HG02840 (cell line): ENCODE measurements around the gene GAS2L2.

Source experiments
- ATAC-seq: cut with Tn5 transposase; IDR thresholded peaks from one replicate; pipeline ENCODE4 v1.9.1; 2021; ENCODE audit warnings: mild to moderate bottlenecking, moderate library complexity, moderate number of reproducible peaks; ENCODE audit not compliant: unreplicated experiment, low FRiP score

The GAS2L2 gene

DNA sequence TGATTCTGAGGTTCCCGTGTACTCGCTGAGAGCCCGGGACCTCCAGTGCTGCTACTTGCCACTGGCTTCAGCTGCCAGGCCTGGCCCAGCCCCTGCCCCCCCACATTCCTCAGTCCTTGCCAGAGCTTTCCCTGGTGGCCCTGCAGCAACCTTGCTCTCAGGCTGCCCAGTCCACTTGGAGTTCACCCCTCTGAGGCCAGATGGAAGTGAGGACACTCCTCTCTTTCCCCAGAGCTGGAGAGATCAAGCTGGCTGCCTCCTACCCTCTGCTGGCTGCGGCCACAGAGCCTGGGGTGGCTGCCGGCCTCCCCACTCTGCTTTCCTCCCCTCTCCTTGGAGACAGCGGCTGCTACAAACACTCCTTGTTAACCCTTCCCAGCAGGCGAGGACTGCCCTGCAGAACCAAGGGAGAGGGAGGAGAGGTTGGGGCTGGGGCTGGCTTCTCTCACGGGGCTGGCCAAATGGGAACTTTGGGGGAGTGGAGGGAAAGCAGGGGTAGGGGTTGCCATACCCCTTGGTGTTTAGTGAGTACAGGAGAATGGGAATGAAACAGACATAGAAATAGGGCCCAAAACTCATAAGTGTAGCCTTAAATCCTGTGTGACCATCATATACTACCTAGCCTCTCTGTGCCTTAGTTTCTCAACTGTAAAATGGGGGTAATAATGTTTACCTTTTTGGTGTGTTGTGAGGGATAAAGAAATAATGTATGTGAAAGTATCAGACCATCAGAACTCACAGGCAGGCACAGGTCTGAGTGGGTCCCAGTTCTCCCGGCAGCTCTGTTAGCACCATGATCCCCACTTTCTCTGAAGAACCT is at the start of gene GAS2L2:
TSS of gene GAS2L2 (minus strand) at position 295 of the 820 bp plus-strand sequence. CDS start 389 bp downstream, outside the sequence.
- no peak for ATAC-seq

DNA sequence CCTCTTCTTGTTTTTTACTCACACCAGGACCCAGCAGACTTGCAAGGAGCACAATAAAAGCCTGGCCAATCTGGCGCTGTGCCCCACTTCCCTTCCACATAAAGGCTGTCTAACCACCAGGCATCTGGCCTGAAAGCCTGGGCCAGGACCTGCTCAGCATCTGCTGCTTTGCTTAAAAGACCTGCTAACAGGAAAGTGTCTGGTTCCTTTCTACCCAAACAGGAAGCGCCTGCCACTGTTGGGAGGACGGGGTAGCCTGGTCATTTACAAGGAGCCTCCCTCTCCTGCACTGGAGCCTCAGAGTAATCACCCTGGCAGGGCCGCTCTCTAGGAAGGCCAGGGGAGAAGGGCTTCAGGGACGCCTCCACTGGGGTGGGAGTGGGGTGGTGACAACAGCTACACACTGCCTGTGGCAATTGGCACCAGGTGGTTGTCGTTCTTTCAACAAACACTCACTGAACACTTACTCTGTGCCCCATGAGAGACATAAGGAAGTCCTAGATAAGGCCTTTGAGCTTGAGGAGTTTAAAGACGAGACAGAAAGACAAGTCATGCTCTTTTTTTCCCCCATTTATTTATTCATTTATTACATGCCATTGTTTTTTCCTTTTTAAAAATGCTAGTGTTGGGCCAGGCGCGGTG is 48.7 kb upstream of the GAS2L2 start:
- ATAC-seq = no peak

DNA sequence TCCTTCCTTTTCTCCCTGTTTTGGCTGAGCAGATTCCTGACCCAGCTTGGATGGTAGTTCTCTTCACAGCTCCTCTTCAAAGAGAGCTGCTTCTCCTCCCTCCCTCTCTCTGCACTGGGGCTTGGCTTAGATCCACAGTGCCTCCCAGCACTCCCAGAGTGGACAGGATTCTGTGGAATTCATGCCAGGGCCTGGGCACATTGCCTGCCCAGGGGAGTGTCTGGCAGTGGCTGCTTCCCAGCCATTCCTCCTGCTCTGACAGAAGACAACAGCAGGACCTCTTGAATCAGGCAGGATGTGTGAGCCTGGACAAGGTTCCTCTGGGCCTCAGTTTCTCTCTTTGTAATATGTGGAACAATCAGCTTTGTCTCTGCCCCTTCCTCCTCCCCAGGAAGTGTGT is 46.9 kb upstream of the GAS2L2 start:
- ATAC-seq = no peak

DNA sequence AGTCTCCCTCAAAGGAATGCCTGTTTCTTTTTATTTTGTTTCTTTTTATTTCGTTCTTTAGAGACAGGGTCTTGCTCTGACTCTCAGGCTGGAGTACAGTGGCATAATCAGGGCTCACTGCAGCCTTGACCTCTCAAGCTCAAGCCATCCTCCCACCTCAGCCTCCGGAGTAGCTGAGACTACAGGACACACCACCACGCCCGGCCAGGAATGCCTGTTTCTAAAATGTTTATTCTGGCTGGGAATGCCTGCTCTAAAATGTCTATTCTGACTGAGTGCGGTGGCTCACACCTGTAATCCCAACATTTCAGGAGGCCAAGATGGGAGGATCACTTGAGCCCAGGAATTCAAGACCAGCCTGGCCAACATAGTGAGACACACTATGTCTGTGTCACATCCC is 44.9 kb upstream of the GAS2L2 start:
- ATAC-seq = no peak

DNA sequence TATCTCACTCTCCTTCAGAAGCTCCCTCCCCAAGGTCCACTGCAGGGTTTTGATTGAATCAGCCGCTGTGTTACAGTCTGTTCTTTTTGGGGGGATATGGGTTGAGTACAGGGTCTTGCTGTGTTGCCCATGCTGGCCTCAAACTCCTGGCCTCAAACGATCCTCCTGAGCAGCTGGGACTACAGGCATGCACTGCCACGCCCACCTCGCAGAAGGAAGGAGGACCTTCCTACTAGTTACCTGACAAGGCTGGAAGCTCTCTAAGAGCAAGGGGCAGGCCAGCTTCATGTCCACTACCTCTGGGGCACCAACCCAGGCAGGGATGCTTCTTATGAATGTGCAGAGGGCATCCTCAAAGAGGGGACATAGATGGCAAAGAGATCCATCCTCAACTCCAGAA is 44.3 kb upstream of the GAS2L2 start:
- no peak for ATAC-seq

DNA sequence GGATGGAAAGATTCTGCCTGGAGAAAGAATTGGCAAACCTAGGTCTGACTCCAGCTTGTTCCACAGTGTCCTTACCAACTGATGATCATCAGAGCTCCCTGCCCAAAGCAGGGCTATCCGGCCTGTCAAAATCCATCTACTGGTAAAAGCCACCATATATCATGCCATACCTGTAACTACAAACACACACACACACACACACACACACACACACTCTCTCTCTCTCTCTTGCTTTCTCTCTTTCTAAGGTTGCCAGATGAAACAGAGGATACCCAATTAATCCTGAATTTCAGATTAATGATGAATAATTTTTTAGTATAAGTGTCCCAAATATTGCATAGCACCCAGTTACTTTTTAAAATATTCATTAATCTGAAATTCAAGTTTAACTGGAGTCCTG is 43.9 kb upstream of the GAS2L2 start:
- no peak for ATAC-seq

DNA sequence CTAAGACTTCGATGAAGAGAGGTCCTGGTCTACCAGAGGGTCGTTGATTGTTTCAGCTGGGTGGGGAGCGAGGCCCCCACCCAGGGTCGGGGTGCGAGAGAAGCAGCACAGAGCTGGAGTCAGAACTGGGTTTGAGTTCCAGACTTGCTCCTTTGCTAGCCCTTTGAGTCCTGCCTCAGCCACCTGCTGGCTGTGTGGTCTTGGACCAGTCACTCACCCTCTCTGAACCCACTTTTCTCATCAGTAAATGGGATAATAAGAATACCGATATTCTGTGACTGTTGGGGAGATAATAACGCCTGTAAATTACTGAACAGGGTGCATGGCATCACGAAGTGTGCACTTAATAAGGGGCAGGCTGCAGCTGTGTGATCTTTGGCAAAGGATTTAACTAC is 42.8 kb upstream of the GAS2L2 start:
- no peak for ATAC-seq

DNA sequence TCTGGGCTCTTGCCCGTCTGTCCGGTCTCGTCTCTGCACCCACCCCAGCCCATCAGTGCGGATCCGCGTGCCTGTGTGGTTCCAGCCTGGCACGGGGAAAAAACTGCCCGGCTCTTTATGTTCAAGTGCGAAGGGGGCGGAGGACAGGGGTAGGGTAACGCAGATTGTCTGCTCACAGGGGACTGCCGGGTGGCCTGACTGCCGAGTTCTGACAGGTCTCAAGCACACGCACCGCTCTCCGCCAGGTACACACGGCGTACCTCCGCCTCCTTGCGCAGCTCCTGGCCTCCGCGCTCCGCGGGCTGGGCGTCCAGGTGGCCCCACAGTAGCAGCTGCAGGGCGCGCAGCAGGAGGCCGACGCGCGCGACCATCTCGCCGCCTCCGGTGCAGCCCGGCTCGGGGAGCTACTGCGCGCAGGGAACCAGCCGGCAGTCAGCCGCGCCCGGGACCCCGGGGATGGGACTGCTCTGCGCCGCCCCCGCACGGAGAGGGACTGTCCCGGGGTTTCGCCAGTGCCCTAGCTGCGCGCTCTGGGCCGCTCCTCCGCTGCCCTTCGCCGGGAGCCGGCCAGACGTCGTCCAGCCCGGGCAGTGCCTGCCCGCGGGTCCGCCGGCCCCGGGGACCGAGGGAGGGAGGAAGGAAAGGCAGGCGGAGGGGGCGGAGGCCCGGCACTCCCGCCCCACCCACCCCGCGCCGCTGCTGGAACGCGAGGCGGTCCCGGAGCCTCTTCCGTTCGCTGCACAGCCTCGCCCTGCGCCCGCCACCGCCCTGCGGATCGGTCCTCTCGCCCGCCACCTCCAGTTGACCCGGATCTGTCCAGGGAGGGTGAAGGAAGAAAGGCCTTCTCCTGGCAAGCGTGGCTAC is 42.2 kb upstream of the GAS2L2 start, which contains the start of gene MMP28:
TSS of gene MMP28 (minus strand) at position 635 of the 864 bp plus-strand sequence. CDS start at position 371, 264 bp downstream.
- no peak for ATAC-seq

DNA sequence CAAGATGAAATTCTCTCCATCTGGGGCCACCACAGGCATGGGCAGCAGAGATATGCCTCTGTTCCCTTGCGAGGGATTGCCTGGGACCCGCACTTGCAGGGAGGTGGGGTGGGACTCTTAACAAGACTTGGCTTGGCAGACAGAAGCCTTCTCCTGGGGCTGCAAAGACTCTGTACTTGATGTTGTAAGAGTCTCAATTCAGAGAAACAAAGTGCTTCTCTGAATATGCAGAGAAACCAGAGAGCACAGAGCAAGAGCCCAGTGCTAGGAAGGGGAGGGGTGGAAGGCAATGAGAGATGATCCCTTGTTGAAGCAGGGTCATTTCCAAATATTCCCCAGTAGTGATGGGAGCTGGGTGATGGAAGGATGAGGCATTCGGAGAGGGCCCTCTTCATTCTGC is 40.2 kb upstream of the GAS2L2 start:
- no peak for ATAC-seq

DNA sequence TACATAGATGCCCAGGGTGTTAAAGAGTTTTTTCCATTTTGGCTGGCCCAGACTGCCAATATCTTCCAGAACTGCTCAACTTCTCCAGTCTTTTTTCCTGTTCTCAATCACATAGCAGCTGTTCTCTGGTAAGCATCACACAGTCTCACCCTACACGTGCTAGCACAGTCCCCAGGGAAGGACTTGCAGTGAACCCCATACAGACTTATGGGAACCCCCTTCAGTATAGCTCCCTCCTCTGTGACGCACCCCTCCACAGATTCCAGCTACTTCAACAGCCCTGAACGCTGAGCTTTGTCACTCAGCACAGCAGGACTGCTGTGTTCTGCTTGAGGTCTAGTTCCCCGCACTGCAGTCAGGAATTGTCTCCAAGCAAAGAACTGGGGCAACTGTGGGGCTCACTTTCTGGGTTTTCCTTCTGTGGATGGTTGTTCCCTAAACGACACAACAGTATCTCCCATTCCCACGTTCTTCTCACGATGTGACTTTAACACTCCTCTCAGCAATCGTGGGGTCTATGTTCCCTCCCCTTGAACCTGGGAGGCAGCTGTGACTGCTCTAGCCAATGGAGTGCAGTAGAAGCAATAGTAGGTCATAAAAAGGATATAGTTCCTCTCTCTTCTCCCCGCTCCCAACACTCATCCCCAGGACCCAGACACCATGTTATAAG is 38.8 kb upstream of the GAS2L2 start:
- ATAC-seq = no peak

DNA sequence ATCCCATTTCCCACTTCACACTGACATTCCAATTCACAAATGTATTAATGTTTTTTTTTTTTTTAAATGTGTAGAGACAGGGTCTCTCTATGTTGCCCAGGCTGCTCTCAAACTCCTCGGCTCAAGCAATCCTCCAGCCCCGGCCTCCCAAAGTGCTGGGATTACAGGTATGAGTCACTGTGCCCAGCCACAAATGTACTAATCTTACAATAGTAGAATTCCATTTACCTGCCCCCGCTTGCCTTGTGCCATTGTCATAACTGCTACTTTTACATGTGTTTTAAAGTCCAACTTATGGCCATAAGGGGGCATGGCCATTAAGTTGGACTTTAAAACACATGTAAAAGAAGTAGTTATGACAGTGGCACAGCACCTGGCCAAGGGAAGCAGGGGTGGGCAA is 37.8 kb upstream of the GAS2L2 start:
- ATAC-seq = no peak

DNA sequence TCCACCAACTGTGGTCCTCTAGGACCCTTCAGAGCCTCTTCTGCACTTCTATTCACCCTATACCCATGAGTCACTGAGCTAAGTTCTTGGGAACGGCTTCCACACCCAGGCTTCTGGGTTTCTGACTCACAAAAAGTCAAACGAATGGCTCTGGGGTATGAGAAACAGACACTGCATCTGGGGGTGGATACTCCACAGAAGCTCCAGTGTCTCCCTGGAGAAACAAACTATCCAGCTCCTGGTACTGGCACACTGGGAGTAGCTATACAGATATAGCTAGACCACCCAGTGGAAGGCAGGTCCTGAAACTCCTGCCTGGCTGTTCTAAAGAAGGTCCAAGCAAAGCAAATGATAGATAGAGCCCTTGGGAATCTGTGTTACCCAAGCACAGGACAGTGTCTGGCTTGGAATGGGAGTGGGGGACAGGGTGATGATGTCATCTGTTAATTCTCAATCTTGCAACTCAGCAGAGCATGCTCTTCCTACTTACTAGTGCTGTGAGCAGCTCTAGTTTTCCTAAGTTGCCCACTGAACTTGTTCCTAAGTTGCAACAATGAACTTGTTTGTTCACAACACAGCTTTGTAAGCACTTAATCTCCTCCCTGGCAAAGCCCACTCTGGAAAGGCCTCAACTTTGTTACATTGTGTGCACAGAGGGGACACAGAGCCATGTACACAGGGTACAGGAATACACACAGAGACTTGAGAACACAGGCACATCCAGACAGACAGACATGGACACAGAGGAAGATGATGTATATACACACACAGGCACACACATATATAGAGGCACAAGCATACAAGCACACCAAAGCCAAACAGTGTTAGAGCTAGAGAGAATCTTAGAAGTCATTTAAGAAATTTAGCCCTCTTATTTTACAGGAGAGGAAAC is 35.7 kb upstream of the GAS2L2 start:
- no peak for ATAC-seq

DNA sequence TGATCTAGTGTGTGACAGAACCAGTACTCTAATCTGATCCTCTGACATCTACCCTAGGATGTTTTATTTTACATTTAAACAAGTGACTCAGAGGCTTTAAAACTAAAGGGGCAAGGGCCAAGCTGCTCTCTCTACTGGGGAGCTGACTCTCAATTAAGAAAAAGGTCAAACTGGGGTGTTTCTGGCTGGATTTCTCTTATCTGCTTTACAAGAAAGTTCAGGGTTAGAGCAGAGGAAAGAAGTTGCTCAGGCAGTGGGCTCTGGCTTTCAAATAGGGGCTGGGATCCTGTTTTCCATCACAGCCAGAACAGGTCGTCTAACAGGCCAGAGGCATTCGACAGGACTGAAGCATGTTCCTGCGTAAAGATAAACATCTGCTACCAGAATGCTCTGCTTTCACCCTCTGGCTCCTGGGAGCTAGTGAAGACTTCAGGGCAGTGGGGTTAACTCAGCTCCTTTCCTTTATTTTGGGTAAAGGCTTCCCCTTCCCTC is 33.9 kb upstream of the GAS2L2 start:
- ATAC-seq = no peak

DNA sequence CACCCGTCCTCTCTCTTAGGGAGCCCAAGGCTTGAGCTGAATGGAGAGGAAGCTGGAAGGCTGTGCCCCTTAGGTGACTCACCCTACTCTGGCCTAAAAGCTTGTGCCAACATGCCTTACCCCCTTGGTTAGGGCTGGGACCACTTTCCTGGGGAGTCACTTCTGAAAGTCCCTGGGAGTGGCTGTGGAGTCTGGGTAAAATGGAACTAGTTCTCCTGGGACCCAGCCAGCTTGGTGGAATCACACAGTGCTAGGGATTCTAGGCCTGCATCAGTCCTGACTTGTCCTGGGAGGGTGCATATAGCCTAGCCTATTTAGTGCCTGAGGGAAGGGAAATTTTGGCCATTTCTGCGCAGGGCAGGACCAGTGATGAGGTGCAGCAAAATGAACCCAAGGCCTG is 31.9 kb upstream of the GAS2L2 start:
- no peak for ATAC-seq

DNA sequence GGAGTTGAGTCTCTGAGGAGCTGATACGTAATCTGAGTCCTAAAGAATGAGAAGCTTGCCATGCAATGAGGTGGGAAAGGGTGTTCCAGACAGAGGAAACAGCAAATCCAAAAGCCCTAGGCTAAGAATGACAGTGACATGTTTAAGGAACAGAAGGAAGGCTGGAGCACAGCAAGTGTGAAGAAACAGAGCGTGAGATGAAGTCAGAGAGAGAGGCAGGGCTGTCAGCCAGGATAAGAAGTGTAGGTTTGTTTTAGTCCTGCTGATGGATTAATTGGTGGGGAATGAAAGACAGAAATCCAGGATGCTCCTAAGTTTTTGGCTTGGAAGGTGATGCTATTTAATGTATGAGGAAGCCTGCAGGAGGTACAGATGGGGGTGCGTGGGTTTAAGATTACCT is 27.9 kb upstream of the GAS2L2 start:
- ATAC-seq = no peak

DNA sequence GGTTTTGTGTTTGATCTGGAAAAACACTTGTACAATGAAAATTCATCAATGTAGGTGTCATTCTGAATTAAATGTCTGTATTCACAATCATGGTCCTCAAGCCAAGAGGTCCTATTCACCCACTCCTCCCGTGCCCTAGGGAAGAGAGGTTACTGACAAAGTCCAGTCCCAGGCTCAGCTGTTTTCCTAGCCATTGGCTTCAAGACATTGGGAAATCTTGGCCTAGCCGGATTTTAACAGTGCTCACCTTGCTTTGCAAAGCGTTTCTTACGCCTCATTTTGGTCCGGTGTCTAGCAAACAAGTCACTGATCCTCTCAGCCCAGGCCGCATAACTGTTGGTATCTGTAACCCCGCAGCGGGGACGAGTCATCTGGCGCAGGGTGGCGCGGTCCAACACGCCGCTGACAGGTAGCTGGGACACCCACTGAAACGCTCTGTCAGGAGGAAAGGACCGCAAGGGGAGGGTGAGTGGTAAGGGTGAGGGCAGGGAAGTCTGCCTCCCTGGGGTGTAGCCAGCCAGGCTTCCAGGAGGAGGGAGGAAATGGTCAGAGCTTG is 25.7 kb upstream of the GAS2L2 start:
- ATAC-seq = no peak

DNA sequence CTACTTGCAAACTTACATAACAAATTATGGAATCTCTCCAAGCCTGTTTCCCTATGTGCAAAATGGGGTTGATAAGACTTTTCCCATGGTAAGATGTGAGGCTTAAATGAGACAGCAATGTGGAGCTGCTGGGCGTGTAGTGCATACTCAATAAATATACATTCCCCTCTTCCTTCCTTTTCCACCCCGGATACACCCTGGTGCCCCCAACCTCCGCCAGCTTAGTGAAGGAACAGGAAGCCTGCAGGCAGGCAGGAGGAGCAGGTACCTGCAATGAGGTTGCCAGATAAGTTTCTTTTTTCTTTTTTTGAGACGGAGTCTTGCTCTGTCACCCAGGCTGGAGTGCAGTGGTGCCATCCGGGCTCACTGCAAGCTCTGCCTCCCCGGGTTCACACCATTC is 22.5 kb upstream of the GAS2L2 start:
- ATAC-seq = no peak

DNA sequence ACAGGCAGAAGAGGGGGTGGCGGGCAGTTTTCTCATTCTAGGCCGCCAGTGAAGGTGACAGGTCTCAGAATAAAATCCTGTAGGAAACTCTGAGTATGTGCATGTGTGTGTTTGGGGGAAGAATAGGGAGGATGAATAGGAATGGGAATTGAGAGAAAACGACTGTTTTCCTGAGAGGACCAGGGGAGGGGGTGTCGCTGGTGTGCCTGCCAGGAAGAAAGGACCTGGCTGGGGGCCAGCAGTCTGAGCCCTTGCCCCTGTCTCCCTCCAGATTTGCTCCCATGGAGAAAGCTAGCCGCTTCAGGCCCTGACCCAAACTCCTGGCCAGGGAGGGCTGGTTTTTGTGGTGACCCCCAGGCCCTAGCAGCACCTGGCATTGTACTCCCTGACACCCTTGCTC is 22.0 kb upstream of the GAS2L2 start:
- ATAC-seq = no peak

DNA sequence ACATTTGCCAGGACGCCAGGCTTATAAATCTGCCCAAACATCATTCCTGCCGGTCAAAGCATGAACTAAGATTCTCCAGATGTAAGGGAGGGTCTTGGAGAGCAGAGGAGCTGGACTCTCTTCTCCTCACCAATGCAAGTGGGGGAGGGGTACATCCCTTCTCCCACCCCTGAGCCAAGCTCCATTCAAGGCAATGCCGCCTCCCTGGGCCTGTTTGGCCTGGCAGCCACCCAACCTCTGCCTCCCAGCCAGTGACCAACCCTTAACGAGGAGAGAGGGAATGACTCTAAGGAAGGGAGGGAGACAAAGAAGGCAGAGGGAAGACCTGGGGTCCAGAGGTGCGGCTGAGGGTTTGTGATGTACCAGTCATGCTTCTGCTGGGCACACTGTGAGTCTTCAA is 21.5 kb upstream of the GAS2L2 start:
- no peak for ATAC-seq
